HAP-1 (cell line): Measurements from ENCODE around the gene KLHL34.

Experiments used
- DNase-seq, 2 experiments: peaks; one replicate each; pipeline ENCODE4 v3.0.0-alpha.2; 2016 to 2020; ENCODE audit warnings: low spot score in 2 of 2
- H3K27me3 ChIP-seq: fragments of 250-450 bp; sonication (Bioruptor Pico); 2 replicates; pipeline ENCODE4 v1.5.1; 2020; ENCODE audit warnings: low read depth, mild to moderate bottlenecking, moderate library complexity
- H3K36me3 ChIP-seq: fragments of 250-450 bp; sonication (Bioruptor Pico); replicated peaks from 2 replicates; pipeline ENCODE4 v1.5.1; 2020; ENCODE audit warnings: mild to moderate bottlenecking
- H3K4me1 ChIP-seq: fragments of 250-450 bp; sonication (Bioruptor Pico); 2 replicates; pipeline ENCODE4 v1.5.1; 2020; ENCODE audit warnings: mild to moderate bottlenecking
- H3K4me3 ChIP-seq: fragments of 250-450 bp; sonication (Bioruptor Pico); 2 replicates; pipeline ENCODE4 v1.5.1; 2020; ENCODE audit warnings: mild to moderate bottlenecking, moderate library complexity
- H3K9me3 ChIP-seq: fragments of 250-450 bp; sonication (Bioruptor Pico); 2 replicates; pipeline ENCODE4 v1.5.1; 2020; ENCODE audit warnings: mild to moderate bottlenecking, moderate library complexity
- in situ Hi-C: fragments of 300-500 bp; cut with MboI; formaldehyde crosslinking; loops from 3 replicates; pipeline ENCODE4 v1.14.3; 2020; ENCODE audit warnings: low sequenced_read_pairs, inconsistent platforms, mixed read lengths

The KLHL34 gene

GRCh38 chrX:21658152-21658737 is at the start of gene KLHL34:
Gene KLHL34 (minus strand): TSS chrX:21658330. CDS start chrX:21657788, 542 bp downstream.
- H3K4me1 ChIP-seq: no peaks in the 10 kb centered on the region
- no peaks in the 10 kb centered on the region; the same call in 1 of the 2 replicates for H3K27me3 ChIP-seq
- no peaks in the 10 kb centered on the region for H3K36me3 ChIP-seq
- no peaks in the 10 kb centered on the region for H3K9me3 ChIP-seq
- no peak within 1 kb of the TSS for H3K4me3 ChIP-seq
- in situ Hi-C loops: no loop called here
- DNase-seq: no peak

- Histone ChIP-seq H3K9me3 (no peaks in the 10 kb centered on the region), H3K4me3 (no peak overlapping the region), H3K36me3 (no peaks in the 10 kb centered on the region), H3K4me1 (no peaks in the 10 kb centered on the region), H3K27me3 (peaks cover 4% of the 10 kb centered on the region; the same call in 1 of the 2 replicates)
- in situ Hi-C loops: no loop called here
- no peak for DNase-seq
Observed at GRCh38 chrX:21705225-21705624, 47.1 kb upstream of the KLHL34 start.

- in situ Hi-C loops: no loop called here
Observed at GRCh38 chrX:21702725-21703124, 44.6 kb upstream of the KLHL34 start.

GRCh38 chrX:21700967-21701366 is 42.8 kb upstream of the KLHL34 start:
- DNase-seq: no peak
- in situ Hi-C loops: no loop called here
- no peaks in the 10 kb centered on the region; the same call in 1 of the 2 replicates for H3K27me3 ChIP-seq
- no peaks in the 10 kb centered on the region for H3K36me3 ChIP-seq
- no peaks in the 10 kb centered on the region for H3K9me3 ChIP-seq
- no peak overlapping the region for H3K4me3 ChIP-seq
- H3K4me1 ChIP-seq: no peaks in the 10 kb centered on the region

More at GRCh38 chrX:21702725-21703124, 44.6 kb upstream of the KLHL34 start:
- no peak overlapping the region for H3K4me3 ChIP-seq
- no peaks in the 10 kb centered on the region for H3K36me3 ChIP-seq
- no peaks in the 10 kb centered on the region for H3K4me1 ChIP-seq
- DNase-seq: no peak
- H3K27me3 ChIP-seq: no peaks in the 10 kb centered on the region
- no peaks in the 10 kb centered on the region for H3K9me3 ChIP-seq

- H3K27me3 ChIP-seq: no peaks in the 10 kb centered on the region; the same call in 1 of the 2 replicates
- DNase-seq: no peak
- no peak overlapping the region for H3K4me3 ChIP-seq
- H3K9me3 ChIP-seq: no peaks in the 10 kb centered on the region
- in situ Hi-C loops: no loop called here
- no peaks in the 10 kb centered on the region for H3K4me1 ChIP-seq
- no peaks in the 10 kb centered on the region for H3K36me3 ChIP-seq
Observed at GRCh38 chrX:21700275-21700674, 42.1 kb upstream of the KLHL34 start.

GRCh38 chrX:21699136-21699535 is 41.0 kb upstream of the KLHL34 start:
- Histone ChIP-seq H3K27me3 (no peaks in the 10 kb centered on the region; the same call in 1 of the 2 replicates), H3K4me1 (no peaks in the 10 kb centered on the region), H3K9me3 (no peaks in the 10 kb centered on the region), H3K36me3 (no peaks in the 10 kb centered on the region), H3K4me3 (no peak overlapping the region)
- in situ Hi-C loops: no loop called here
- no peak for DNase-seq

- no peaks in the 10 kb centered on the region for H3K36me3 ChIP-seq
- no peaks in the 10 kb centered on the region; the same call in 1 of the 2 replicates for H3K27me3 ChIP-seq
- no peak for DNase-seq
- H3K9me3 ChIP-seq: no peaks in the 10 kb centered on the region
- in situ Hi-C loops: no loop called here
- H3K4me1 ChIP-seq: no peaks in the 10 kb centered on the region
- no peak overlapping the region for H3K4me3 ChIP-seq
Observed at GRCh38 chrX:21698272-21698671, 40.1 kb upstream of the KLHL34 start.

- no peak for DNase-seq
- Histone ChIP-seq H3K36me3 (no peaks in the 10 kb centered on the region), H3K9me3 (no peaks in the 10 kb centered on the region), H3K4me3 (no peak overlapping the region), H3K4me1 (no peaks in the 10 kb centered on the region), H3K27me3 (no peaks in the 10 kb centered on the region)
- in situ Hi-C loops: no loop called here
Observed at GRCh38 chrX:21691512-21692018, 33.4 kb upstream of the KLHL34 start.

GRCh38 chrX:21683941-21684340 is 25.8 kb upstream of the KLHL34 start:
- no peak overlapping the region for H3K4me3 ChIP-seq
- no peaks in the 10 kb centered on the region for H3K9me3 ChIP-seq
- no peaks in the 10 kb centered on the region; the same call in 1 of the 2 replicates for H3K27me3 ChIP-seq
- H3K4me1 ChIP-seq: no peaks in the 10 kb centered on the region
- no peaks in the 10 kb centered on the region for H3K36me3 ChIP-seq
- in situ Hi-C loops: no loop called here
- no peak for DNase-seq

GRCh38 chrX:21678048-21678612 is 20.0 kb upstream of the KLHL34 start:
- H3K9me3 ChIP-seq: no peaks in the 10 kb centered on the region
- no peak for DNase-seq
- in situ Hi-C loops: no loop called here
- no peak overlapping the region for H3K4me3 ChIP-seq
- no peaks in the 10 kb centered on the region for H3K4me1 ChIP-seq
- H3K27me3 ChIP-seq: no peaks in the 10 kb centered on the region; the same call in none of the 2 replicates
- H3K36me3 ChIP-seq: no peaks in the 10 kb centered on the region

- in situ Hi-C loops: no loop called here
- Histone ChIP-seq H3K9me3 (no peaks in the 10 kb centered on the region), H3K27me3 (no peaks in the 10 kb centered on the region; the same call in none of the 2 replicates), H3K4me3 (no peak overlapping the region), H3K36me3 (no peaks in the 10 kb centered on the region), H3K4me1 (no peaks in the 10 kb centered on the region)
- no peak for DNase-seq
Observed at GRCh38 chrX:21675931-21676330, 17.8 kb upstream of the KLHL34 start.

- Histone ChIP-seq H3K36me3 (no peaks in the 10 kb centered on the region), H3K27me3 (no peaks in the 10 kb centered on the region; the same call in 1 of the 2 replicates), H3K4me1 (no peaks in the 10 kb centered on the region), H3K4me3 (no peak overlapping the region), H3K9me3 (no peaks in the 10 kb centered on the region)
- DNase-seq: no peak
- in situ Hi-C loops: no loop called here
Observed at GRCh38 chrX:21674430-21675186, 16.5 kb upstream of the KLHL34 start.

GRCh38 chrX:21666679-21667078 is 8.5 kb upstream of the KLHL34 start:
- Histone ChIP-seq H3K9me3 (no peaks in the 10 kb centered on the region), H3K4me3 (no peak overlapping the region), H3K36me3 (no peaks in the 10 kb centered on the region), H3K4me1 (no peaks in the 10 kb centered on the region), H3K27me3 (peaks cover 4% of the 10 kb centered on the region)
- no peak for DNase-seq
- in situ Hi-C loops: no loop called here

GRCh38 chrX:21666252-21666651 is 8.1 kb upstream of the KLHL34 start:
- DNase-seq: no peak
- no peak overlapping the region for H3K4me3 ChIP-seq
- no peaks in the 10 kb centered on the region for H3K4me1 ChIP-seq
- no peaks in the 10 kb centered on the region for H3K9me3 ChIP-seq
- peaks cover 4% of the 10 kb centered on the region for H3K27me3 ChIP-seq
- in situ Hi-C loops: no loop called here
- no peaks in the 10 kb centered on the region for H3K36me3 ChIP-seq
